Activated T-helper 9 cell treated with anti-CD3 and anti-CD28 coated beads, Interleukin-2, amount 50 U/mL, for 16 hours (primary cell): ENCODE results near the gene FBXO36.

Experiments
- DNase-seq: peaks from one replicate; pipeline ENCODE4 v3.0.0-alpha.2; 2020; ENCODE audit warnings: low read depth

FBXO36 gene

DNA sequence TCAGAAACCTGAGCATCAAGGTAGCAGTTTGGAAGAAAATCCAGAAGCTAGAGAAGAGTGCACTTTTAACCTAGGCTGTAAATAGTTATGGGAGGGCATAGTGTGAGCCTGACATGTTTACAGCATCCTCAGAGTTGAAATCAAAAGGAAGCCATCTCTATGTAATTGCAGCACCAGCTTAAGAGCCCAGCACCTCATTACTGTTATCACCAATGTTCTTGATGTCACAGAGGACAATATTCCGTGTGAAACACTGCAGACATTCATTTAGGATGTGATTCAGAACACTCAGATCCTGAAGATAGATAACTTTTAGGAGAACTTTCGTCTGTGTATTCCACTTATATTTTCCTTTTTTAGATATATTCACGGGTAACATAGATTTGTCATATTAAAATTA is 48.1 kb downstream of the FBXO36 start:
- no peak for DNase-seq

DNA sequence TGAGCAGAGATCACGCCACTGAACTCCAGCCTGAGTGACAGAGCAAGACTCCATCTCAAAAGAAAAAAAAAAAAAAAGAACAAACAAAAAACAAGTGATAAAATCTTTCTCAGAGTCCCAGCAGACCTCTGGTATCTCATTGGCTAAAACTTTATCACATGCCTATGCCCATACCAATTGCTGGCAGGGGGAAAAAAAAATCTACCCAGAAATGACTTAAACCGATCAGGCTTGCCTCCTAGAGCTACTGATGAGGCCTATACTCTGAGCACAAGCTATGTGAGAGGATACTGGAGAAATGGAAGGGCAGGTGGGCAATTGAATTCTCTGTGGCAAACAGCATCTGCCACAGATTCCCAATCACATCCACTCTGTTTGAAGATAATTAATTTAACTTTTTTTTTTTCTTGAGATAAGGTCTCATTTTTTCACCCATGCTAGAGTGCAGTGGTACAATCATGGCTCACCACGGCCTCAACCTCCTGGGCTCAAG is 49.0 kb downstream of the FBXO36 start:
- DNase-seq: no peak

DNA sequence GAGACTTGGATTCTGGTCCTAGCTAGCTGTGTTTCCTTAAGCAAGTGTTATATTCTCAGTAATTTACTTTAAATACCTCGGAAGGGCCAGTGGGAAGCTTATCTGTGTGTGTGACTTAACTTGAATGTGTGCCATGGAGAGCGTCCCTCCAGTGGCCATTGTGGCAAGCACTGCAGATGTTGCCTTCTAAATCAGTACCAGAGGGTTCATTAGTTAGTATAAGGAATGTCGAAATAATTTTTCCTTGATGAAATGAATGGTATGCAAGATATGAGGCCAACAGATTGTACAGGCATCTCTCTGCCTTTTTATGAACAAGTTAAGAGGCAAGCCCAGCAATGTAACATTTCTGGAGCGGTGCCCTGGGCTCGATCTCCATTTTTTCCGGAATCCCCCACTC is 52.0 kb downstream of the FBXO36 start:
- DNase-seq: no peak

DNA sequence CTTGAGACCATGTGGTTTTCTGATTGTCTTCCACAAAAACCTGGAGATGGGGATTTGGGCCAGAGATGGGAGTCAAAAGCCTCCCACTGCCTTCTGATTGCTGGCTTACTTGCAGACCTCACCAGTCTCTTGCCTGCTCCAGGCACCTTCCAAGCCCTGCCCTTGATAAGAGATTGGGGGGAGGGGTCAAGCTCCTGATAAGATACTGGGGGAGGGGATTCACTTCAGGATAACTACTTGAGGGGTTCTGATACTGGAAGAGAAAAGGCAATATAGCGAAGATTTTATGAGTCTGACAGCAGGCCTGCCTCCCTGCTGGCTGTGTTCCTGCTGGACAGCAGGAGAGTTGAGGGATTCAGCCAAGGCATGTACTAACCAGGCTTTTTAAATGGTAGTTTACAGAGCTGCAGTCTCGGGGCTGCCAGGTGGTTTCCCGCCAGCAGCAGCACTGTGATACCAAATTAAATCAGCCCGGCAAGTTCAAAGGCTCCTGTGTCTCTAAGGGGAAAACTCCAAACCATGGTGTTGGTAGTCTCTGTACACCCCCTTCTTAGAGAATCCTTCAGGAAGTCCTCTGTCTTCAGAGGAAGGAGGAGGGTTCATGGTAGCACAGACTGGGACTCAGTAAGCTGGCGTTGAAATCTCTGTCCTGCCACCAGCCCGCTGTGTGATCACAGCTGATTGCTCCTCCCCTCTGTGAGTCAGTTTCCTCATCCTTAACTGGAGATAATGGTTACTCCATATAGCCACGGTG is 58.3 kb downstream of the FBXO36 start:
- no peak for DNase-seq

DNA sequence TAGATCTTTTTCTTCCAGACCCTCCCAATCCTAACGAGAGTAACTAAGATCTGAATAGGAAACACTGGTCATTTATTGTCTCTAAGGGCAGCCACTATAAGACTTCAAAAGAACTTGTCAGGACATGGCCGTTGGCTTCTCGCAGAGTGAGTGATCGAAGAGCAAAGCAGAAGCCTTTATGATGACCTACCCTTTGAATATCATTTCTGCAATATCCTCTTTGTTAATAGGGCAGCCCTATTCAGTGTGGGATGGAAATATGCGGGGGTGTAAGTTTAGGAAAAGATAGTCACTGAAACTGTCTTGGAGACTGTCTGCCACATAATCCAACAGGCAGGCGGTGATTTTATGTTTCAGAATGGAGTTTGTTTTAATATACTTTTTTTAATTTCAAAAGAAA is 70.9 kb downstream of the FBXO36 start:
- no peak for DNase-seq

DNA sequence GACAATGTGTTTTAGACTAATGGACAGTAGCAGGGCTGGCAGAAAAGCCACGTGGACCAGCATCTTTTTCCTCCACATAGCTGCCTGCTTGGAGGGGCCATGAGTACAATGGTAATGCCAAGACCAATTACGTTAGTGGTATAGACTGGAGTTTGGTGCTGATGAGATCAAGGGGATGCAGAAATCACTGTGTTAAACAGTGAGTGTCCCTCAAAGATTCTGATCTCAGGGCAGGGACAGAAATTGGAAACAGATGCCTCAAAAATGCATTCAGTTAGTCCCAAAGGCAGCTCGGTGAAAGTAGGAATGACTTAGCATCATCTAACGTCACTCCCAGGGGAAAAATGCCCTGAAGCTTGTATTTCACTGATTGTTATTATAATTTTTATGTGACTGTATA is 74.0 kb downstream of the FBXO36 start:
- no peak for DNase-seq

DNA sequence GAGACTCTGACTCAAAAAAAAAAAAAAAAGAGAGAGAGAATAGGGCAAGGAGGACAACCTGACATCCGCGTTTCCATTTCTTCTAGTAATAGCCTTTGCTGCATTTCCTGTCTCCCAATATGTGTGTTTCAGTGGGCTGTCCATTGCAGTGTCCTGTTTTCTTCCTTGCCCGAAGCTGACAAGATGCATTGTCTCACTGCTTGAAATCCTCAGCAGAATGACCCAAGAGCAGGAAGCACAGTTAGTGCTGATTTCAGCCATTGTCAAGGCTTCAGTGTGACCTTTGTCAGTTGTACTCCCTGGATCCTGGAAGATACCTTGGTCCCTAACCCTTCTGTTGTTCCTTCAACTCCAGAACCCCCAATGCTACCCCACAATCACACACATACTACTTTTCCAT is 75.3 kb downstream of the FBXO36 start:
- no peak for DNase-seq

DNA sequence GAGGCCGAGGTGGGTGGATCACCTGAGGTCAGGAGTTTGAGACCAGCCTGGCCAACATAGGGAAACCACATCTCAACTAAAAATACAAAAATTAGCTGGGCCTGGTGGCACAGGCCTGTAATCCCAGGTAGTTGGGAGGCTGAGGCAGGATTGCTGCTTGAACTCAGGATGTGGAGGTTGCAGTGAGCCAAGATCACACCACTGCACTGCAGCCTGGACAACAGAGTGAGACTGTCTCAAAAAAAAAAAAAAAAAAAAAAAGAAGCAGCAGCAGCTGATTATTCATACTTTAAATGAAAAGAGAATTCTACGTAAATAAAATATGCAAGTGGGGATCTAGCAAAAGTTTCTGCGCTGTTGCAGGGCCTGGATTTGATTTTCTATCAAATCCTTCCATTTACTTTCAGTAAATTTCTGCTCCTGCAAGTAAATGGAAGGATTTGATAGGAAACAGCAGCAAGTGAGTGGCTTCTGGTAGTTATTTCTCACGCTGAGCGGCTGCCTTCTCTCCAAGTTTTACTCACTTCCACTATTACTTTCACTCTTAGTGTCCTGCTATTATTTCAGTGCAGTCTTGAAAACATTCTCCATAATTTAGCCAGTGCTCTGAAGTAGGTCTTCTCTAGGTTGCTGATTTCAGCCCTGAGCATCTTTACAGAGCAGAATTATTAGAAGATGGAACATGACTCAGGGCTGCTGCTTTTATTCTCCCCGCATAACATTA is 78.0 kb downstream of the FBXO36 start:
- no peak for DNase-seq

DNA sequence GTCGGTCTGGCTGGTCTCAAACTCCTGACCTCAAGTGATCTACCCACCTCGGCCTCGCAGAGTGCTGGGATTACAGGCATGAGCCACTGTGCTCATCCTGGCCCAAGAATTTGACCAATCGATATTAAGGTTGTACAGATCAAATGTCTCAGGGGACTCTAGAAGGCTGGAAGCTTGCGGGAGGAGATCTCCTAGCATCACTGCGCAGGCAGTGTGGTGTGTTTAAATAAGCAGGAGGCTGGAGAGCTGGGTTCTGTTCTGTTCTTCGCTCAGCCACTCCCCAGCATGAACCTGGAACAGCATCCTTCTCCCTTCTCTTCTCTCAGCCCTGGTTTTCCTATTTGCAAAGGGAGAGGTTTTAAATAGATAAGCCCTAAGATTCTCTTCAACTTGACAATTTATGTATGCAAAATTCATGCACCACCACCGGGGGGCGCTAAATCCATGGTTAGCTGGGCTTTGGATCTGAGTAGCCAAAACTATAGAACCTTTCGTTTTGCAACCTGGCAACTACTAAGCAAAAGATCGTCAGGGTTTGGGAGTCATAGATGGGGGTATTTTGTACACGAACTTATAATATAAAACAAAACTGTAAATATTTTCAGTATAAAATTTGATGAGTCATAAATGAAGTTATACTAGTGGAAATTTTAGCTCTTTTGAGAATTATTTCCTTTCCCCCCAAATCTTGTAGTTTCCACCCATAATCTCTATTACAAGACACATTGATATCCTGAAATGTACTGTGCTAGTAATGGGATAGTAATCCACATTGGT is 85.8 kb downstream of the FBXO36 start:
- DNase-seq: peak; percentile 68

DNA sequence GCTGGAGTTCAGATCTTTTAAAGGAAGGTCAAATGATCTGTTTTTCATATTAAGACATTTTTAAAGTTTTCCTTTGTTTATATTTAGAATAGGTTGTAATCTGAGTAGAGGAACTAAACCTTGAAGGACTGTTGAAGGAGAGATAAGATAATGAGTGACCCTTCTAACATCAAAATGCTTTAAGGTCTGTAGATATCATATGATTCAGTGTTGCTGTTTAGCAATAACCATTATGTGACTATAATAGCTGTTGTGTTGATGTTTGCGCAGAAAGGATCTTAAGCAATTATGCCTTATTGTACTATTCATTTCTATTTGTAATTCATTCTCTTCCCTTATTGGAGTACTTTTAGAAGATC is 86.4 kb downstream of the FBXO36 start:
- DNase-seq: no peak

DNA sequence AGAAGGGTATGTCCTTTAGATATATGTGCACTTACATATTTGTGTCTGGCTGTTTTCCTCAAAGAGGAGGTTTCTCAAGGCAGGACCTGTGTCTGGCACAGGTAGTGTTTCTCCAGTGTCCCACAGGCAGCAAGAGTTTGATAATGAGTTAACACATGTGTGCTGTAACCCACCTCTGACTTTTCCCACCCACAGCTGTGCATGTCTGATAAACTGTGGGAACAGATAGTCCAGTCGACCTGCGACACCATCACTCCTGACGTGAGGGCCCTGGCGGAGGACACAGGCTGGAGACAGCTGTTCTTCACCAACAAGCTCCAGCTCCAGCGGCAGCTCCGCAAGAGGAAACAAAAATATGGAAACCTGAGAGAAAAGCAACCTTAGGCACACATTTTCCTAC is 88.2 kb downstream of the FBXO36 start:
- DNase-seq: no peak

DNA sequence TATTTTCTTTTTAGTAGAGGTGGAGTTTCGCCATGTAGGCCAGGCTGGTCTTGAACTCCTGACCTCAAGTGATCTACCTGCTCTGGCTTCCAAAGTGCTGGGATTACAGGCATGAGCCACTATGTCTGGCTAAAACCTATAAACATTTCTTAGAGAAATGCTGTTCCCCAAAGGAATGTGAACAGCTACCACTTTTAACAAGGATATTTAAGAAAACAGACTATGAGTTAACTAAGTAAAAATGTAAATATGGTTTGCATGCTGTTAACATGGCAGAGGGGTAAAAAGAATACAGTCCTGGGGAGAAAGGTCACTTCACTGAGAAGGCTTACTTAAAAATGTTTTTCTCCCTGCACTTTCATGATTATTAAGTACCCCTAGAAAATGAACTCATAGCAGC is 89.3 kb downstream of the FBXO36 start:
- DNase-seq: no peak

DNA sequence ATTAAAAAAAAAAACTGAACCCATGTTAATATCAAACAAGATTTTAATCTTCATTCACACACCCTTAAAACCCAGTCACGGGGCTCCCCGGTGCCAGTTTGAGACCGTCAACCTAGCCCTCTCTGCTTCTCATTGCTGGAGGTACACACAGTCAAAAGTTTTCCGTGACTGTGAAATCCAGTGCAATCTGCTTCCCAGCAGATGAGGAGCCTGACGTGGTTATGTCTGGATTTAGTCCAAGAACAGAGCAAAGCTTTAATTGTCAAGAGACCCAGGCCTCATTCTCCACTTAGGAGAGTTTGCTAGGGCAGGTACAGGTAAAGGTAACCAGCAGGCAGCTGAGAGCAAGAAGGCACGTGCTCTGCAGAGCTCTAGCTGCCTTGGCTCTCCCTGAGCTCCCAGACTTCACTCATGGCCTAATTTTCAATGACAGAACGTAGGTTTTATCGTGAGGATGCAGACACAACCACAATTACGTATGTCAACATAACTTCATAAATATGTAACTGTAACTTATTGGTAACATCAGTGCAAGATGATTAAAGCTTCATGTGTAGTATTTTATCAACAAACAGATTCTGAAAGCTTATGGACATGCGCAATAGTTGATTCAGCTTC is 90.1 kb downstream of the FBXO36 start:
- DNase-seq: no peak

DNA sequence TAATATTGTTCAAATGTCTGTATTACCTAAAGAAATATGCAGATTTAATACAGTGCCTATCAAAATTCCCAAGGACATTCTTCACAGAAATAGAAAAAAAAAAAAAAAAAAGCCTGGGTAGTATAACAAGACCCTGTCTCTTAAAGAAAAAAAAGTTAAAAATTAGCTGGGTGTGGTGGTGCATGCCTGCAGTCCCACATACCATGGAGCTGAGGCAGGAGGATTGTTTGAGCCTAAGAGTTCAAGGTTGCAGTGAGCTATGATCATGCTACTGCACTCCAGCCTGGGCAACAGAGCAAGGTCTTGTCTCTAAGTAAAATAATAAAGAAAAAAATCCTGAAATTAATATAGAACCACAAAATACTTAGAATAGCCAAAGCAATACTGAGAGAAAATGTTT is 94.5 kb downstream of the FBXO36 start:
- no peak for DNase-seq

DNA sequence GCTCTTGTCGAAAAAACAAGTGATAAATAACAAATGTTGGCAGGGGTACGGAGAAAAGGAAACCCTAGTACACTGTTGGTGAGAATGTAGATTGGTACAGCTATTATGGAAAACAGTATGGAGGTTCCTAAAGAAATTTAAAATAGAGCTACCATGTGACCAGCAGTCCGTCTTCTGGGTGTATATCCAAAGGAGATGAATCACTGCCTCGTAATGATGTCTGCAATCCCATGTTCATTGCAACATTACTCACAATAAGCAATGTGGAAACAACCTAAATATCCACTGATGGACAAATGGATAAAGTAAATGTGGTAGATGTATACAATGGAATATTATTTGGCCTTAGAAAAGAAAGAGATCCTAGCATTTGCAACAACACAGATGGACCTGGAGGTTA is 95.8 kb downstream of the FBXO36 start:
- DNase-seq: no peak

DNA sequence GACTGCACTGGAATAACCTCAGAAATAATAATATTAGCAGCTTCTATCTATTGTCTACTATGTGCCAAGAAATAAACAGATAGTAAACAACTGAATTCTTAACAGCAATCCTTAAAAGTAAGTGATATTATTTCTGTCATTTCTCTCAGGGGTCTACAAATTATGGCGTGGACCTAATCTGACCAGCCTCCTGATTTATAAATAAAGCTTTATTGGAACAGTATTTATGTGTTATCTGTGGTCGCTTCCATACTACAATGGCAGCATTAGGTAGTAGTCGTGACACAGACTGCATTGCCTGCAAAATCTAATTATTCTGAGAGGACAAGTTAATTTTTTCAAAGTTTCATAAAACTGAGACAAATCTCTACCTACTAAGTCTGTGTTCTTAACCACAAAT is 97.4 kb downstream of the FBXO36 start:
- no peak for DNase-seq

DNA sequence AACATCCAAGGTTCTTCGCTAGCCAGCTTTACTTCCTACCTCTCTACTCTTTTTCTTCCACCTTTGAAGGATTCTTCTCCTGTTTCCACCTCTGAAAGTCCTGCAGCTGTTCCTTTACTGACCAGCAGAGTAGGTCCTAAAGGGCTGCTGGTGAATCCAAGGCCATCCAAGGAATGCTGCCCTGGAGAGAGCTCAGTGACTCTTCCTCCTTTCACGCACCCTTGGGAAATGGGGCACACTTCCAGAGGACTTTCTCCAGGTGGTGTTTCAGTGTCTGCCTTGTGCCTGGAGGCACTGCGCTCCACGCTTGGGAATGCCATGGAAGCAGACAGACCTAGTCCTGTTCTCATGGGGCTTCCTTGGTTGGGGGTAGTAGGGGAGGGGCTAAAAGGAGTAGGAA is 101.0 kb downstream of the FBXO36 start:
- no peak for DNase-seq

DNA sequence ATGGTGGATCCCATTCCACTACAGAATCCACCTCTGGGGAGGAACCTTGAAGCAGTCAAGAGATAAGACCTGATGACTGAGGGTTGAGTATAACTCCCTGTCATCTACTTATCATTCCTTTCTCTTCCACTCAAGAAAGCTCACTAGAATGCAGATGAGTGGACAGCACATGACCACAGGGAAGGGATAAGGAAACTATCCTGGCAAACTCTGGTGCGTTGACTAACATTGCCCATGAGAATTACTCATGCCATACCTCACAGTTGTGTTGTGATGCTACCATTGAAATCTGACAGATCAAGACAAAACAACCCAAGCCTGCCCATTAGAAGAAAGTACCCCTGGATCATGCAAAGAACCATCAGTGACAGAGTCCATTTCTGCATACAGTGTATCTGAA is 119.9 kb downstream of the FBXO36 start:
- DNase-seq: no peak

DNA sequence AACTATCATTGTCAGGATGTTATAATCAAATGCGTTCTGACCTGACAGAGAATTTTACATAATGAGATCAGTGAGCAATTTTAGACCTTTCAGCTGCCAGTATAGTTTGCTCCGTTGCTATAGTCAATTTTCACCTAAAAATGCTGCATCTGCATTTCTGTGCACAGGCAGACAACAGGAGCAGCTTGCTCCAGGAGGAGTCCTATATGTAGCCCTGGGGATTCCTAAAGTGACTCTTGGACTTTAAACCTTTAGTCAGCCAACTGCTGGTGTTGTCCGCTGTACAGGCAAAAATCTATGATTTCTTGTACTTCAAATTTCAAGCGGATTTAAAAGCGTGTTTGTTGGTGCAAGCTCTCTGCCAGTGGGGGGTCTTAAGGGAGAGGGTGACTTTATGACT is 120.7 kb downstream of the FBXO36 start:
- DNase-seq: no peak

DNA sequence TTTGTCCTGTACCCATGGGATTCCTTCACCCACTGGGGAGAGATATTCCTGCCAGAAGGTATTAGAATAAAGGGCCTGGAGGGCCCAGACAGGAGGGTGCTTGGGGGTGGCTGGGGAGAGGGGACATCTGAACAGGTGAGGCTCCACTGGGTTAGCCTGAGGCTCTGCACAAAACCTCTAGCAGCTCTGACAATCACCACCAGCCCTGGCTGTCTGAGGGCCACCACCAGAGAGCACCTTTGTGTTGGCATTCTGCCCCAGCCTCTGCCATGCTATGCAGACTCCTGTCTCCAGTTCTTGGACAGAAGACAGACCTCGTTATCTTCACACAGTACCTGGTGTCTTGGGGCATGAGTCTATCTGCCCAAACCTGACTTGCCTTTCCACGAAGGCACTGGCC is 121.2 kb downstream of the FBXO36 start:
- DNase-seq: no peak

DNA sequence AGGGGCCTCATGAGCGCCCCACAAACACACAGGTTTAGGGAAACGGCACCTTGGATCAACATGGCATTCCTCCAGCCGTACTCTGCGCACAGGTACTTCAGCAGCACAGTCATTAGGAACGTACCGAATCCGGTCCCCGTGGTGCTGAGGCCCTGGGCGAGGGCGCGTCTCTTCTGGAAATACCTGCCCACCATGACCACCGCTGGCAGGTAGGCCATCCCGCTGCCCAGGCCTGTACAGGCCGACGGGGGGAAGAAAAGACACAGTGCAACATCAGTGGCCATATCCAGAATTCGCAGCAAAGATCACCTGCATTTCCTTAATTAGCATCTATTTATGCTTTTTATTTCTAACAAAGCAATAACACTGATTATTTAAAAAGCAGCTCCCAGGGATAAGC is 124.2 kb downstream of the FBXO36 start:
- no peak for DNase-seq

DNA sequence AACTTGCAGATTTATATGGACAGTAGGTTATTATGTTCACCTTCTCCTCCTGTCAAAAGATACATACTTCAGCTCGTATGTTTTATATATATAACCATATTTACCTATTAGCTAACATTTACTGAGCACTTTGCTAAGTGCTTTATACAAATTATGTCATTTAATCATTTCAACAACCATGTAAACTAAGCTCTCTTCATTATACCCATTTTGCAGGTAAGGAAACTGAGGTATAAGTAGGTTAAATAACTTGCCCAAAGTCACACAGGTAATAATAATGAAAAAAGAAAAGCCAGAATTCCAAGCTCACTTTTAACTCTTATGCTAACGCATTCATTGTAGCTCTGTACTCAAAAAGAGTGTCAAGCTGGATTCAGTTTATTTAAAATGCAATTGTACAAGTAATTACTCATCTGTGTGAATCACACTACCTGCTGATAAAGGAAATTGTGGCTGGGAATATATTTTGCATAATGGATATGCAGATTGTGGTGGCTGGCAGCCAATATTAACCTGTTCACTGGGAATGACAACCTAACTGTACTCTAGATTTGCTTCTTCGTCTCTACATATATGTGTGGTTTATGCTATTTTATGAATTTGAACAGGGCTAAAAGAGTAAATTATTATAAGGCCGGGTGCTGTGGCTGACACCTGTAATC is 125.8 kb downstream of the FBXO36 start:
- DNase-seq: no peak
